GM23248 (cell line): Measurements from ENCODE around the gene CD177. TPM values are rescaled to one million over a fixed set of nuclear protein-coding genes. Genes with fewer than 3 reads are reported as not detected.

Experiments used
- DNase-seq: peaks from one replicate; pipeline ENCODE4 v3.0.0-alpha.2; 2015
- H2AFZ ChIP-seq: fragments of 200-600 bp; sonication (generic); 2 replicates; pipeline ENCODE4 v1.6.1; 2016; ENCODE audit warnings: antibody characterized with exemption
- H3F3A ChIP-seq: fragments of 200-600 bp; sonication (generic); 2 replicates; pipeline ENCODE4 v1.6.1; 2016; ENCODE audit warnings: mild to moderate bottlenecking, antibody characterized with exemption, mixed run types; ENCODE audit not compliant: insufficient read depth
- H3K27ac ChIP-seq: fragments of 200-600 bp; sonication (generic); 2 replicates; pipeline ENCODE4 v1.5.1; 2016; ENCODE audit warnings: mild to moderate bottlenecking
- H3K27me3 ChIP-seq: fragments of 200-600 bp; sonication (generic); replicated peaks from 2 replicates; pipeline ENCODE4 v1.6.1; 2016; ENCODE audit warnings: mild to moderate bottlenecking; ENCODE audit not compliant: insufficient read depth
- H3K36me3 ChIP-seq: fragments of 200-600 bp; sonication (generic); 2 replicates; pipeline ENCODE4 v1.6.1; 2016; ENCODE audit warnings: low read depth, mild to moderate bottlenecking
- H3K4me1 ChIP-seq: fragments of 200-600 bp; sonication (generic); 2 replicates; pipeline ENCODE4 v1.6.1; 2016; ENCODE audit warnings: mild to moderate bottlenecking; ENCODE audit not compliant: insufficient read depth
- H3K4me2 ChIP-seq: fragments of 200-600 bp; sonication (generic); one replicate; pipeline ENCODE4 v1.6.1; 2016; ENCODE audit warnings: mild to moderate bottlenecking; ENCODE audit not compliant: unreplicated experiment
- H3K4me3 ChIP-seq: fragments of 200-600 bp; sonication (generic); 2 replicates; pipeline ENCODE4 v1.5.1; 2016; ENCODE audit warnings: mild to moderate bottlenecking
- H3K79me2 ChIP-seq: fragments of 200-600 bp; sonication (generic); 2 replicates; pipeline ENCODE4 v1.6.1; 2016; ENCODE audit warnings: mild to moderate bottlenecking; ENCODE audit not compliant: insufficient read depth
- H3K9ac ChIP-seq: fragments of 200-600 bp; sonication (generic); 2 replicates; pipeline ENCODE4 v1.6.1; 2016; ENCODE audit warnings: mild to moderate bottlenecking
- H3K9me2 ChIP-seq: fragments of 200-600 bp; sonication (generic); 2 replicates; pipeline ENCODE4 v1.6.1; 2016; ENCODE audit warnings: mixed run types, mild to moderate bottlenecking, moderate library complexity; ENCODE audit not compliant: insufficient read depth
- H3K9me3 ChIP-seq: fragments of 200-600 bp; sonication (generic); one replicate; pipeline ENCODE4 v1.6.1; 2017; ENCODE audit warnings: low read depth
- H4K20me1 ChIP-seq: fragments of 200-600 bp; sonication (generic); 2 replicates; pipeline ENCODE4 v1.6.0; 2016; ENCODE audit not compliant: insufficient read depth
- EZH2 ChIP-seq: fragments of 200-600 bp; sonication (generic); IDR thresholded peaks from 2 replicates; pipeline ENCODE4 v1.6.1; 2018; ENCODE audit warnings: antibody characterized with exemption, mild to moderate bottlenecking; ENCODE audit not compliant: insufficient read depth, poor library complexity, severe bottlenecking
- EZH2phosphoT487 ChIP-seq: fragments of 200-600 bp; sonication (generic); IDR thresholded peaks from 2 replicates; pipeline ENCODE4 v1.6.1; 2018; ENCODE audit warnings: antibody characterized with exemption, moderate library complexity, mild to moderate bottlenecking, low read depth; ENCODE audit not compliant: insufficient read depth
- WGBS, 2 experiments: methylation state at CpG; one replicate each; pipeline ENCODE4 v1.1.6; 2015 to 2017; ENCODE audit warnings: low lambda C conversion rate in 2 of 2, low coverage in 1 of 2; ENCODE audit errors: missing lambda C conversion rate in 2 of 2; 5-methylcytosine and 5-hydroxymethylcytosine counted together
- in situ Hi-C: fragments of 300-500 bp; cut with MboI; formaldehyde crosslinking; loops from 2 replicates; pipeline ENCODE4 v1.15.0; 2020
- polyA plus RNA-seq: library from polyadenylated mRNA; unstranded; fragments of >200 nt; fragmentation: Nextera tagmentation; extraction: Ambion mirVana; gene quantifications from 2 replicates; pipeline ENCODE4 v1.2.1, GENCODE V29; 2016
- total RNA-seq: library from RNA; depleted of rRNA; stranded (reverse); fragments of >200 nt; shearing (Covaris generic); gene quantifications from 2 replicates; pipeline ENCODE4 v1.2.3, GENCODE V29; 2014

The CD177 gene
- total and polyA plus RNA-seq, 2 experiments from 2014 or later = 0.32 to 0.36 TPM

DNA sequence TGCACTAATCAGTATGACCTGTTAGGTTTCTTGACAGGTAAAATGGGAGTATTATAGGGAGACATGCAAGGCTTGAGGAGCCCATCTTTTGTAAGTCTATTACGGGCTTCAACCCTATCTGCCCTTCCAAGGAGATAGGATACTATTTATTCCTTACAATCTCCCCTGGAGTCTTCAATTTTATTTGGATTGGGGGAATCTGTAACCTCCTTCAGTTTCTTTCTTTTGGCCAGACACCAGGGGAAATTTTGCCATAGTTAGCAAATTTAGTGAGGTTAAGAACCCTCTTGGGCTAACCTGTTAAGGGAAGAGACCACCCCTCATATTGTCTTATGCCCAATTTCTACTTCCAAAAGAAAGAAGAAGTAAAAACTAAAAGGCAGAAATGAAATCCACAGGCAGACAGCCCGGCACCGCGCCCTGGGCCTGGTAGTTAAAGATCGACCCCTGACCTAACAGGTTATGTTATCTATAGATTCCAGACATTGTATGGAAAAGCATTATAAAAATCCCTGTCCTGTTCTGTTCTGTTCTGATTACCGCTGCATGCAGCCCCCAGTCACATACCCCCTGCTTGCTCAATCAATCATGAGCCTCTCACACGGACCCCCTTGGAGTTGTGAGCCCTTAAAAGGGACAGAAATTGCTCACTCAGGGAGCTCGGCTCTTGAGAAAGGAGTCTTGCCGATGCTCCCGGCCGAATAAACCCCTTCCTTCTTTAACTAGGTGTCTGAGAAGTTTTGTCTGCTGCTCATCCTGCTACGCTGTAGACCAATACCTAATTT lies 39.6 kb upstream of the CD177 start:
- H3K36me3 ChIP-seq = no peaks in the 10 kb centered on the region
- H3K9ac ChIP-seq = no peak overlapping the region
- H4K20me1 ChIP-seq = no peaks in the 10 kb centered on the region
- 0 out of 2 replicates have a peak, but pooled peaks cover 3% of the 10 kb centered on the region for H3K4me1 ChIP-seq
- no peak overlapping the region for H3K4me3 ChIP-seq
- no peak overlapping the region for H2AFZ ChIP-seq
- H3K79me2 ChIP-seq = no peaks in the 10 kb centered on the region
- no peak for DNase-seq
- H3K4me2 ChIP-seq = no peak overlapping the region
- H3K9me2 ChIP-seq = no peaks in the 10 kb centered on the region
- H3K9me3 ChIP-seq = no peaks in the 10 kb centered on the region
- in situ Hi-C loops = no loop called here
- H3K27me3 ChIP-seq = no peaks in the 10 kb centered on the region
- H3K27ac ChIP-seq = no peak overlapping the region
- 69 to 76% methylated on average over 12 of the region's 12 CpGs for WGBS, 2 experiments
- no peaks in the 10 kb centered on the region for H3F3A ChIP-seq
- no peak for TF ChIP-seq EZH2phosphoT487

GRCh38 chr19:43315851-43316250 lies 37.6 kb upstream of the CD177 start:
- Histone ChIP-seq H3F3A (no peaks in the 10 kb centered on the region), H3K9me3 (no peaks in the 10 kb centered on the region), H3K9me2 (no peaks in the 10 kb centered on the region), H3K4me3 (no peak overlapping the region), H3K36me3 (no peaks in the 10 kb centered on the region), H3K4me1 (0 out of 2 replicates have a peak, but pooled peaks cover 6% of the 10 kb centered on the region), H3K27me3 (no peaks in the 10 kb centered on the region), H3K4me2 (no peak overlapping the region), H3K27ac (no peak overlapping the region), H3K9ac (no peak overlapping the region), H3K79me2 (no peaks in the 10 kb centered on the region), H4K20me1 (no peaks in the 10 kb centered on the region), H2AFZ (no peak overlapping the region)
- 75 to 84% methylated on average over 6 to 15 of the region's 15 CpGs for WGBS, 2 experiments
- no peak for TF ChIP-seq EZH2
- no peak for TF ChIP-seq EZH2phosphoT487
- DNase-seq = no peak
- in situ Hi-C loops = no loop called here

GRCh38 chr19:43316591-43317319 lies 36.7 kb upstream of the CD177 start:
- WGBS, 2 experiments = 74 to 75% methylated on average over 27 of the region's 27 CpGs
- DNase-seq = peak; percentile 54

DNA sequence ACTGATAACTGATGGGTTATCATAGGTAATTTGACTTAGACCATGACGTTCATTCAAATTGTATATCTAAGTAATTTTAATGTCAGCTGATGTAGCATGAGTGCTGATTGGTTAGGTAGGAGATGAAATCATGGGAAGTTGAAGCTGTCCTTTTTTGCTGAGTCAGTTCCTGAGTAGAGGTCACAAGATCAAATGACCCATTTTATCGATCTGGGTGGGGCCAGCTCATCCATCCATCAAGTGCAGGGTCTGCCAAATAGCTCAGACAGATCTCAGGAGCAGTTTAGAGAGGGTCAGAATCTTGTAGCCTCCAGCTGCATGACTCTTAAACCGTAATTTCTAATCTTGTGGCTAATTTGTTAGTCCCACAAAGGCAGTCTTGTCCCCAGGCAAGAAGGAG lies 35.3 kb upstream of the CD177 start:
- no peak overlapping the region for H2AFZ ChIP-seq
- WGBS, 2 experiments = 43 to 44% methylated on average over 3 of the region's 3 CpGs
- 0 out of 2 replicates have a peak, but pooled peaks cover 6% of the 10 kb centered on the region for H3K4me1 ChIP-seq
- no peaks in the 10 kb centered on the region for H3K27me3 ChIP-seq
- no peaks in the 10 kb centered on the region for H3F3A ChIP-seq
- no peaks in the 10 kb centered on the region for H3K9me2 ChIP-seq
- no peaks in the 10 kb centered on the region for H3K9me3 ChIP-seq
- H3K36me3 ChIP-seq = no peaks in the 10 kb centered on the region
- no peak overlapping the region for H3K27ac ChIP-seq
- H3K9ac ChIP-seq = no peak overlapping the region
- H4K20me1 ChIP-seq = no peaks in the 10 kb centered on the region
- in situ Hi-C loops = no loop called here
- TF ChIP-seq EZH2phosphoT487 = no peak
- no peak for TF ChIP-seq EZH2
- no peak overlapping the region for H3K4me2 ChIP-seq
- no peak overlapping the region for H3K4me3 ChIP-seq
- no peak for DNase-seq
- H3K79me2 ChIP-seq = no peaks in the 10 kb centered on the region

More at GRCh38 chr19:43316591-43317319, 36.7 kb upstream of the CD177 start:
- Histone ChIP-seq H3K79me2 (no peaks in the 10 kb centered on the region), H3K4me3 (no peak overlapping the region), H2AFZ (no peak overlapping the region; the same call in 1 of the 2 replicates), H3K27ac (no peak overlapping the region), H3K27me3 (no peaks in the 10 kb centered on the region), H3K36me3 (no peaks in the 10 kb centered on the region), H3K9me3 (no peaks in the 10 kb centered on the region), H3K4me1 (0 out of 2 replicates have a peak, but pooled peaks cover 6% of the 10 kb centered on the region), H3K9ac (no peak overlapping the region), H4K20me1 (no peaks in the 10 kb centered on the region), H3K9me2 (no peaks in the 10 kb centered on the region), H3K4me2 (no peak overlapping the region), H3F3A (no peaks in the 10 kb centered on the region)
- no peak for TF ChIP-seq EZH2
- no peak for TF ChIP-seq EZH2phosphoT487
- in situ Hi-C loops = no loop called here
